ENCODE data around the gene SF3A1. TPM values are rescaled to one million over a fixed set of nuclear protein-coding genes. Genes with fewer than 3 reads are reported as not detected.

The SF3A1 gene
- total and polyA plus RNA-seq, 9 of the 15 experiments (the other 6 are each of a cell fraction or from before 2014, with no cell fraction given) = 6.7 to 228 (median 13.0) TPM

GRCh38 chr22:30356449-30357235 is at the start of gene SF3A1, which contains the start of gene CCDC157 (continued):
- TF ChIP-seq ZNF609 (CRISPR knock-in tag; IDR thresholded peaks at IDR 0.05; ENCODE audit: borderline replicate concordance) = no peak
- TF ChIP-seq RCOR1 (IDR thresholded peaks at IDR 0.05; ENCODE audit: borderline replicate concordance in 1 of 2, low read depth in 2 of 2, low read length in 2 of 2) = no peak
- TF ChIP-seq KDM5B (IDR thresholded peaks at IDR 0.05; ENCODE audit: insufficient replicate concordance, low read depth, low read length) = peak; percentile 83
- TF ChIP-seq KLF10 (CRISPR knock-in tag; IDR thresholded peaks at IDR 0.05) = no peak
- no peak for TF ChIP-seq ID3 (CRISPR knock-in tag; IDR thresholded peaks at IDR 0.05)
- TF ChIP-seq ID3 (tag; IDR thresholded peaks at IDR 0.05) = no peak
- peak; percentile 24; the same call in 1 of the 2 replicates for TF ChIP-seq ILF3 (IDR thresholded peaks at IDR 0.05; ENCODE audit: borderline replicate concordance)
- TF ChIP-seq NCOA6 (IDR thresholded peaks at IDR 0.05) = no peak
- no peak for TF ChIP-seq DMBX1 (CRISPR knock-in tag; IDR thresholded peaks at IDR 0.05; ENCODE audit: borderline replicate concordance)
- TF ChIP-seq CC2D1A (IDR thresholded peaks at IDR 0.05) = peak; percentile 80; the same call in 1 of the 2 replicates
- no peak for TF ChIP-seq BRF2 (IDR thresholded peaks at IDR 0.05; ENCODE audit: borderline replicate concordance, insufficient read depth, insufficient read length)
- peak; percentile 88 for TF ChIP-seq NKRF (IDR thresholded peaks at IDR 0.05; ENCODE audit: borderline replicate concordance)
- no peak for TF ChIP-seq SMARCA4 (IDR thresholded peaks at IDR 0.05)
- no peak for TF ChIP-seq GABPB2 (CRISPR knock-in tag; conservative IDR thresholded peaks at IDR 0.05)
- TF ChIP-seq XRCC3 (IDR thresholded peaks at IDR 0.05) = no peak
- peak; percentile 60; the same call in 1 of the 2 replicates for TF ChIP-seq E2F1 (CRISPR knock-in tag; IDR thresholded peaks at IDR 0.05)
- TF ChIP-seq HMGN3 (IDR thresholded peaks at IDR 0.05; ENCODE audit: borderline replicate concordance, extremely low read depth, insufficient read length, low read depth, low read length) = peak; percentile 65

Data from K562 (cell line).